ENCODE data around the gene DNAJC1.

- TF ChIP-seq, protein P1, sequence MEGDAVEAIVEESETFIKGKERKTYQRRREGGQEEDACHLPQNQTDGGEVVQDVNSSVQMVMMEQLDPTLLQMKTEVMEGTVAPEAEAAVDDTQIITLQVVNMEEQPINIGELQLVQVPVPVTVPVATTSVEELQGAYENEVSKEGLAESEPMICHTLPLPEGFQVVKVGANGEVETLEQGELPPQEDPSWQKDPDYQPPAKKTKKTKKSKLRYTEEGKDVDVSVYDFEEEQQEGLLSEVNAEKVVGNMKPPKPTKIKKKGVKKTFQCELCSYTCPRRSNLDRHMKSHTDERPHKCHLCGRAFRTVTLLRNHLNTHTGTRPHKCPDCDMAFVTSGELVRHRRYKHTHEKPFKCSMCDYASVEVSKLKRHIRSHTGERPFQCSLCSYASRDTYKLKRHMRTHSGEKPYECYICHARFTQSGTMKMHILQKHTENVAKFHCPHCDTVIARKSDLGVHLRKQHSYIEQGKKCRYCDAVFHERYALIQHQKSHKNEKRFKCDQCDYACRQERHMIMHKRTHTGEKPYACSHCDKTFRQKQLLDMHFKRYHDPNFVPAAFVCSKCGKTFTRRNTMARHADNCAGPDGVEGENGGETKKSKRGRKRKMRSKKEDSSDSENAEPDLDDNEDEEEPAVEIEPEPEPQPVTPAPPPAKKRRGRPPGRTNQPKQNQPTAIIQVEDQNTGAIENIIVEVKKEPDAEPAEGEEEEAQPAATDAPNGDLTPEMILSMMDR (IDR thresholded peaks at IDR 0.05), result no peak
- no peak for TF ChIP-seq POLR2A (IDR thresholded peaks at IDR 0.05)
Measured at GRCh38 chr10:21797533-21797932, 206.0 kb downstream of the DNAJC1 start.

Data from lower leg skin (tissue), 3 donors.